AG10803 (cell line): Measurements from ENCODE around the gene HES6.

Source experiments
- DNase-seq: peaks from one replicate; pipeline ENCODE4 v3.0.0; 2010; ENCODE audit warnings: low read depth
- H3K4me3 ChIP-seq: 2 replicates; pipeline ENCODE4 v1.5.1; 2011; ENCODE audit warnings: mild to moderate bottlenecking, low read length, control low read depth
- TF ChIP-seq, protein P1 (sequence below): conservative IDR thresholded peaks from 2 replicates; pipeline ENCODE4 v1.5.1; 2011; ENCODE audit warnings: mild to moderate bottlenecking, low read length, control low read depth, inconsistent platforms

HES6 gene

DNA sequence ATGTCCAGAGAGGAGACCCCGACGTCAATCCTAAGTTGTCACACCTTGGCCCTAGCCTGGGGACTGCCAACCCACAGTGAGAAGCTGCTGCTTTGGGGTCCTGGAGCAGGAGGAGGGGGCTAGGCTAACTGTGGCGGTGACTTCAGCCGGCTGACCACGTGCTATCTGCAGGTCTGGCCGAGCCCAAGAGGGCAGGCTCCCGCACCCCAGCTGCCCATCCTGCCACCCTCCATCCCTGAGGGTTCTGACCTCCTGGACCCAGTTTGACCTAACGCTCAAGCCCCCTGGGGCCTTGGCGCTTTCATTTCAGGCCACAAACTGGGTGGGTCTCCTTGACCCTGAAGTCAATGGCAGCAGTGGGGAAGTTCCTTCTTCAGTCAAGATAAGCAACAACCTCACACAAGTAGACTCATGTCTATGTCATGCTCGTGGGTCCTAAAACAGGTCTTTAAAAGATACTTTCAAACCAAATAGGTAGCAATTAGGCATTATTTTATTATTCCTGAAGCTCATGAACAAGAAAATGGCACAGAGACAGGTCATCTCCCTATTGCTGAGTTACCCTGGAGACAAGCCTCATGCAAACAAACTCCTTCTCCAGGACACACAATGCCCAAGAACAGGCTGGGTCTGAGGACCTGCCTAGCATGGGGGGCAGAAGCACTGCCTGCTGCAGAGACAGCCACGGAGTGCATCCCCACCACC lies 2.3 kb downstream of the HES6 start:
- no peak overlapping the region for H3K4me3 ChIP-seq
- DNase-seq = no peak
- TF ChIP-seq, protein P1, sequence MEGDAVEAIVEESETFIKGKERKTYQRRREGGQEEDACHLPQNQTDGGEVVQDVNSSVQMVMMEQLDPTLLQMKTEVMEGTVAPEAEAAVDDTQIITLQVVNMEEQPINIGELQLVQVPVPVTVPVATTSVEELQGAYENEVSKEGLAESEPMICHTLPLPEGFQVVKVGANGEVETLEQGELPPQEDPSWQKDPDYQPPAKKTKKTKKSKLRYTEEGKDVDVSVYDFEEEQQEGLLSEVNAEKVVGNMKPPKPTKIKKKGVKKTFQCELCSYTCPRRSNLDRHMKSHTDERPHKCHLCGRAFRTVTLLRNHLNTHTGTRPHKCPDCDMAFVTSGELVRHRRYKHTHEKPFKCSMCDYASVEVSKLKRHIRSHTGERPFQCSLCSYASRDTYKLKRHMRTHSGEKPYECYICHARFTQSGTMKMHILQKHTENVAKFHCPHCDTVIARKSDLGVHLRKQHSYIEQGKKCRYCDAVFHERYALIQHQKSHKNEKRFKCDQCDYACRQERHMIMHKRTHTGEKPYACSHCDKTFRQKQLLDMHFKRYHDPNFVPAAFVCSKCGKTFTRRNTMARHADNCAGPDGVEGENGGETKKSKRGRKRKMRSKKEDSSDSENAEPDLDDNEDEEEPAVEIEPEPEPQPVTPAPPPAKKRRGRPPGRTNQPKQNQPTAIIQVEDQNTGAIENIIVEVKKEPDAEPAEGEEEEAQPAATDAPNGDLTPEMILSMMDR = no peak

DNA sequence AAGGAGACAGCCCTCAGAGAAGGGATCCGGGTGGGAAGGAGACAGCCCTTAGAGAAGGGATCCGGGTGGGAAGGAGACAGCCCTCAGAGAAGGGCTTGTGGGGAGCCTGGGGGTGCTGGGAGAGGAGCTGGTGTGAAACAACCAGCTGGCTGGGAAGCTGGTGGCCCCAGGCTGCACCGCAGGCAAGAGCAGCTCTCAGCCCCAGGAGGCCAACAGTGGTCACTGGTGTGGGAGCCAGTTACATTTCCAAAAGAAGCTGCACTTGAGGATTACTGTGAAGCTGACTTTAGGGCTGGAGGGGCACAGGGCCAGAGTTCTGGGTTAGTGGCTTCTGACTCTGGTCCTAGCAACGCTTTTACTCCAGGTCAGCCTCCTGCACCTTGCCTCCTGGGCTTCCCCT lies 3.3 kb downstream of the HES6 start:
- H3K4me3 ChIP-seq = no peak overlapping the region
- DNase-seq = no peak
- TF ChIP-seq, protein P1 = no peak

DNA sequence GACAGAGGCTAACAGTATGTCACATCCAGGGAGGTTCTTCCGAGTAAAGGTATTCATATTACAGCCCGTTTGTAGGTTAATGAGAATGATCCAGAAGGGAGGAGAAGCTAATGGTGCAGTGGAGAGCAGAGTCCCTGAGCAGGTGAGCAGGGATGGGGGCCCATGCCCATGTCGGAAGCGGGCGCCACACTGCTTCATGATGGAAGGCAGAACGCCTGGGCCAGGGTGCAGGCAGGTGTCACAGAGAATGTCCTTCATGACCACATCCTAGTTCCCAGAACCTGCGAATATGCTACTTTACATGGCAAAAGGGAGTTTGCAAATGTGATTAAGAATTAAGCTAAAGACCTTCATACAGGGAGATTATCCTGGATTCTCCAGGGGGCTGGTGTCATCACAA lies 4.0 kb downstream of the HES6 start:
- no peak overlapping the region for H3K4me3 ChIP-seq
- TF ChIP-seq, protein P1 = no peak
- no peak for DNase-seq

DNA sequence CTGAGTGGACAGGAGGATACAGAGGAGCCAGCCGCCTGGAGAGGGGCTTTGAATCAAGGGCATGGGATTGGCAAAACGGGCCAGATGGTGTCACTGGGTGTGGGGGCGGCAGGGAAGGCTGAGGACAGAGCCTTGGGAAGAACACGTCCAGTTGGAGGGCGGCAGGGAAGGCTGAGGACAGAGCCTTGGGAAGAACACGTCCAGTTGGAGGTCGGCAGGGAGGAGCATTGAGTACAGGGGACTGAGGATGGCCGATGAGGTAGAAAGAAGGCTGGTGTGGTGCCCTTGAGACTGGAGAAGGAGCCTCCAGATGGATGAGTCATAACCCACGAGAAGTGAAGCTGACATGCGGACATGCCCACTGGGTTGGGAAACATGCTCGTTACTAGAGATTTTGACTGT lies 4.5 kb downstream of the HES6 start:
- no peak overlapping the region for H3K4me3 ChIP-seq
- TF ChIP-seq, protein P1 = no peak
- peak; percentile 23 for DNase-seq

DNA sequence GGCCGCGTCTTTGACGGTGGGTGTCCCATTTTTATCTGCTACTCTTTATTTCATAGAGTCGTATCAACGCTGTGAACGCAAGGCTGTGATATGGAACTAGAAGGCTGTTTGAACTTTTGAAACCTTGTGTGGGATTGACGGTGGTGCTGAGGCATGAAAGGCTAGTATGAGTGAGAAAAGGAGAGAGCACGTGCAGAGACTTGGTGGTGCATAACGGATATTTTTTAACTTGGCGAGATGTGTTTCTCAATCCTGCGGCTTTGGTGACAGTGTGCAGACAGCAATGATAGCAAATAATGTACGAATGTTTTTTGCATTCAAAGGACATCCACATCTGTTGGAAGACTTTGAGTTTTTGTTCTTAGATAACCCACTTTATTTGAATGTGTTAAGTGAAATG lies 6.2 kb downstream of the HES6 start:
- TF ChIP-seq, protein P1 = no peak
- no peak overlapping the region for H3K4me3 ChIP-seq
- no peak for DNase-seq

DNA sequence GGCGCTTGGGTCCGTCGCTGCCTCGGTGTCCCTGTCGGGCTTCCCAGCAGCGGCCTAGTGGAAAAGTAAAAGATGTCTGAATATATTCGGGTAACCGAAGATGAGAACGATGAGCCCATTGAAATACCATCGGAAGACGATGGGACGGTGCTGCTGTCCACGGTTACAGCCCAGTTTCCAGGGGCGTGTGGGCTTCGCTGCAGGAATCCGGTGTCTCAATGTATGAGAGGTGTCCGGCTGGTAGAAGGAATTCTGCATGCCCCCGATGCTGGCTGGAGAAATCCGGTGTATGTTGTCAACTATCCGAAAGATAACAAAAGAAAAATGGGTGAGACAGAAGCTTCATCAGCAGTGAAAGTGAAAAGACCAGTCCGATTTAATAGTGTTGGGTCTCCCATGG lies 8.0 kb downstream of the HES6 start:
- H3K4me3 ChIP-seq = no peak overlapping the region
- TF ChIP-seq, protein P1 = no peak
- no peak for DNase-seq

DNA sequence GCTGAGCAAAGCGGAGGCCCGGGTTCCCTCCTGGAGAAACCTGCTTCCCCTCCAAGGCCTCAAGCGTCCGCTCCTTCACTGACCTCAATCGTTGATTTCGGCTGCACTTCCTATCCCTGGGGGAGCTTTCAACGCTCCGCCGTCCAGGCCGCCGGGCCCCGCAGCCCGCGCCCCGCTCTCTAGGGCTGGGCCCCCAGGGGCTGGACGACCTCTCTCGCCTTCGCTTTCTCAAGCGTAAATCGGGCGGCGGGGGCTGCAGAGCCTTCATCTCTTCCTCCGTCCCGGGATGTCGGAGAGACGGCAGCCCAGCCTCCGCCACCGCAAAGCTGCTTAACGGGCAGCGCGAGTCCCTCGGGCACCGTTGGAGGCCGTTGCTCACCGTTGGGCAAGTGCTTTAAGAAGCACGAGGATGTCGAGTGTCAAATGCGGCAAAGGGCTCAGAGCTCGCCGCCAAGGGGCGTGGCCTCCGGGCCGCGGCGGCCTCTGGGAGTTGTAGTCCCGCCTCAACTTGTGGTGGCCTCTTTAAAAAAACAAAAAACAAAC lies 8.5 kb downstream of the HES6 start:
- no peak for DNase-seq
- H3K4me3 ChIP-seq = no peak overlapping the region
- TF ChIP-seq, protein P1 = no peak
